Heart left ventricle (tissue), 16 donors: ENCODE measurements around the gene DENR. TPM values are rescaled to one million over a fixed set of nuclear protein-coding genes. Genes with fewer than 3 reads are reported as not detected.

Experiments used
- ATAC-seq, 4 donors: fragments of 200-7000 bp; cut with Tn5 transposase; one replicate each; pipeline ENCODE4 v1.9.1; 2020 to 2022; ENCODE audit warnings: moderate library complexity in 4 of 4, mild to moderate bottlenecking in 3 of 4, moderate number of reproducible peaks in 1 of 4
- DNase-seq, 5 donors: peaks; one replicate each; pipeline ENCODE4 v3.0.0-alpha.2; 2020
- H3K27ac ChIP-seq, 12 donors: fragments of 200-600 bp; sonication (generic) in 4 of 12; one replicate each; pipeline versions ENCODE4 v1.5.0 to v1.8.0; 2016 to 2022; ENCODE audit warnings: mild to moderate bottlenecking in 2 of 12
- H3K27me3 ChIP-seq, 9 donors: fragments of 200-600 bp; sonication (generic) in 2 of 9; one replicate each; pipeline versions ENCODE4 v1.5.1 to v1.8.0; 2016 to 2022; ENCODE audit warnings: mild to moderate bottlenecking in 3 of 9
- H3K36me3 ChIP-seq, 9 donors: fragments of 200-600 bp; sonication (generic) in 2 of 9; one replicate each; pipeline versions ENCODE4 v1.5.0 to v1.8.0; 2018 to 2022; ENCODE audit warnings: mild to moderate bottlenecking in 2 of 9
- H3K4me1 ChIP-seq, 12 donors: fragments of 200-600 bp; sonication (generic) in 4 of 12; one replicate each; pipeline versions ENCODE4 v1.5.0 to v1.8.0; 2016 to 2022; ENCODE audit warnings: mild to moderate bottlenecking in 3 of 12
- H3K4me3 ChIP-seq, 12 donors: fragments of 200-600 bp; sonication (generic) in 4 of 12; one replicate each; pipeline versions ENCODE4 v1.5.0 to v1.8.0; 2017 to 2022; ENCODE audit warnings: mild to moderate bottlenecking in 9 of 12, moderate library complexity in 4 of 12
- H3K9me3 ChIP-seq, 12 donors: fragments of 200-600 bp; sonication (generic) in 4 of 12; one replicate each; pipeline versions ENCODE4 v1.5.0 to v1.8.0; 2016 to 2022; ENCODE audit warnings: mild to moderate bottlenecking in 1 of 12
- CTCF ChIP-seq, 12 donors: fragments of 200-600 bp; sonication (generic) in 4 of 12; IDR thresholded peaks; one replicate each; pipeline versions ENCODE4 v1.5.0 to v1.8.0; 2018 to 2022; ENCODE audit warnings: antibody characterized with exemption in 12 of 12, mild to moderate bottlenecking in 5 of 12
- POLR2A ChIP-seq, 2 donors: fragments of 450-650 bp; IDR thresholded peaks; one replicate each; pipeline ENCODE4 v1.6.1; 2017; ENCODE audit warnings: antibody characterized with exemption in 2 of 2, mild to moderate bottlenecking in 2 of 2, moderate library complexity in 2 of 2
- WGBS, 4 donors: extraction: QIAGEN DNeasy Blood & Tissue Kit in 2 of 4; methylation state at CpG; one replicate each; pipeline versions ENCODE4 v1.1.5 to v1.1.7; 2013 to 2018; 5-methylcytosine and 5-hydroxymethylcytosine counted together
- intact Hi-C, 10 donors: fragments of 100-400 bp; cut with DNase I; formaldehyde crosslinking; loops; one replicate each; pipeline versions ENCODE4 v1.11.1 to v1.14.2; 2022
- polyA plus RNA-seq, 2 donors: library from polyadenylated mRNA; stranded (reverse); fragments of 200-250 nt; gene quantifications; one replicate each; pipeline ENCODE4 v1.2.3, GENCODE V29; 2013
- total RNA-seq, 9 donors: library from RNA; depleted of rRNA in 2 of 9; stranded (reverse); fragments of >200 nt in 2 of 9; fragmentation: NEBNext Ultra II Directional in 3 of 9; extraction: Animal tissue kit (Norgen Biotek cat#: 25700) in 3 of 9; gene quantifications; one replicate each; pipeline versions ENCODE4 v1.1.0 to v1.2.4, GENCODE V29; 2016 to 2023
- donor health status: ischemic (EF 13 %, LVEDD 7.1; RV severe dilation, severe dysfunction).
- donor health status: healthy with polysubstance abuse.
- donor health status: DM: no; HTN: yes; CAD: no.
- donor health status: DM: no; HTN: no; CAD: no.
- donor health status: ischemic (EF 25% LVEDD 6.9; RV normal size, moderate dysfunction).
- donor health status: ischemic (EF 25% LVEDD 5.7; RV mildly dilated, moderate dysfunction).
- donor health status: healthy.
- donor health status: DM: yes; HTN: yes; CAD: no.
- donor health status: ischemic (EF 35%, LVEDD 5.7; RV mildly dilated, moderate dysfunction).
- donor health status: nonischemic (EF 11% LVEDD 7.7; RV severe dilation, severe dysfunction).
- donor health status: DM: yes; HTN: yes; CAD: no.
- donor health status: PGD.
- donor health status: ischemic (EF 29% LVEDD 5.4; RV normal size, mild dysfunction).
- donor health status: nonischemic (EF 23%, LVEDD 6.1; RV moderate dilation, normal function).

DENR gene
- total and polyA plus RNA-seq, 11 donors = 13.3 to 32.7 (median 26.3) TPM

- no peak for ATAC-seq
- DNase-seq = no peak
- Histone ChIP-seq H3K27ac (no peak overlapping the region), H3K4me3 (no peak overlapping the region), H3K27me3 (no peaks in the 10 kb centered on the region), H3K36me3 (no peaks in the 10 kb centered on the region), H3K9me3 (no peaks in the 10 kb centered on the region), H3K4me1 (no peaks in the 10 kb centered on the region)
- WGBS, 4 donors = 84 to 92% (median 86%) methylated on average over 4 of the region's 4 CpGs
- TF ChIP-seq POLR2A (IDR thresholded peaks at IDR 0.05) (no peak), CTCF (IDR thresholded peaks at IDR 0.05) (no peak)
- intact Hi-C loops = no loop called here
These were observed 35.8 kb downstream of the DENR start for GRCh38 chr12:122788387-122788786.

DNA sequence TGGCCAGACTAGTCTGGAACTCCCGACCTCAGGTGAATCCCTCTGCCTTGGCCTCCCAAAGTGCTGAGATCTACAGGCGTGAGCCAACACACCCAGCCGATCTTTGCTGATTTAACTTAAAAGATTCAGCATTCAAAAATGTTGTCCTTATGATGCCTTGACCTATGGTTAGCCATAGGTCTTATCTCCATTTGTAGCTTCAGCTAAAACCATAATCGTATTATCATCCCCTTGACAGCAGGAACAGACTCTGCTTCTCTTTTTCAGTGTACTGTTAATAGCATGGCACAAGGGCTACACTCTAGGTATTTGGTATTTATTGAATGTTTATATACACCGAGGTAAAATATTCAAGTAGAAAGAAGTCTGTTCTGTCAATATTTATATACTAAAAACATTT is 37.0 kb downstream of the DENR start:
- intact Hi-C loops = loop anchor here in 9 of 10 donors (5.0 to 10.0 kb wide), 6 partner anchors 43 to 445 kb away; partner anchors contain the start of genes MPHOSPH9 (in 2 of the 9) and MTRFR (in 2 of the 9)
- ATAC-seq = no peak
- 82 to 92% (median 87%) methylated on average over 5 of the region's 5 CpGs for WGBS, 4 donors

GRCh38 chr12:122790393-122791075 is 37.9 kb downstream of the DENR start:
- H3K4me3 ChIP-seq = no peak overlapping the region

More for the DNA sequence above, 37.0 kb downstream of the DENR start:
- no peak for DNase-seq
- H3K27me3 ChIP-seq = no peaks in the 10 kb centered on the region
- no peaks in the 10 kb centered on the region for H3K36me3 ChIP-seq
- H3K4me1 ChIP-seq = peaks cover 0 to 3% (median 0%) of the 10 kb centered on the region in 12 donors
- no peaks in the 10 kb centered on the region for H3K9me3 ChIP-seq
- no peak overlapping the region for H3K27ac ChIP-seq
- H3K4me3 ChIP-seq = no peak overlapping the region
- TF ChIP-seq POLR2A (IDR thresholded peaks at IDR 0.05) (no peak), CTCF (IDR thresholded peaks at IDR 0.05) (no peak)

More at GRCh38 chr12:122790393-122791075, 37.9 kb downstream of the DENR start:
- Histone ChIP-seq H3K27me3 (no peaks in the 10 kb centered on the region), H3K4me1 (peaks cover 0 to 3% (median 0%) of the 10 kb centered on the region in 12 donors), H3K36me3 (no peaks in the 10 kb centered on the region), H3K27ac (no peak overlapping the region), H3K9me3 (no peaks in the 10 kb centered on the region)
- DNase-seq (no peak), ATAC-seq (no peak)
- intact Hi-C loops = loop anchor here in 9 of 10 donors (5.0 to 10.0 kb wide), 6 partner anchors 42 to 444 kb away; partner anchors contain the start of genes MPHOSPH9 (in 2 of the 9) and MTRFR (in 2 of the 9)
- no peak for TF ChIP-seq CTCF (IDR thresholded peaks at IDR 0.05)
- TF ChIP-seq POLR2A (IDR thresholded peaks at IDR 0.05) = no peak
- 79 to 82% (median 80%) methylated on average over 5 of the region's 5 CpGs for WGBS, 4 donors
